Left lung (tissue), 10 donors: ENCODE measurements around the gene SMCR8. TPM values are rescaled to one million over a fixed set of nuclear protein-coding genes. Genes with fewer than 3 reads are reported as not detected.
A peak's percentile ranks its signal among the peaks of the same experiment; 100 is the strongest.

ENCODE experiments used
- ATAC-seq: fragments of 200-7000 bp; cut with Tn5 transposase; one replicate; pipeline ENCODE4 v1.9.1; 2020; ENCODE audit warnings: moderate library complexity
- DNase-seq, 4 donors: peaks; one replicate each; pipeline ENCODE4 v3.0.0-alpha.2; 2013 to 2020
- H3K27ac ChIP-seq, 2 donors: fragments of 200-600 bp; sonication (generic) in 1 of 2; one replicate each; pipeline versions ENCODE4 v1.5.0 to v1.8.0; 2020 to 2021
- H3K27me3 ChIP-seq, 2 donors: fragments of 200-600 bp; sonication (generic) in 1 of 2; one replicate each; pipeline versions ENCODE4 v1.5.0 to v1.8.0; 2020 to 2021
- H3K36me3 ChIP-seq, 2 donors: fragments of 200-600 bp; sonication (generic) in 1 of 2; one replicate each; pipeline versions ENCODE4 v1.5.0 to v1.8.0; 2020 to 2021
- H3K4me1 ChIP-seq, 2 donors: fragments of 200-600 bp; one replicate each; pipeline ENCODE4 v1.8.0; 2021
- H3K4me3 ChIP-seq, 2 donors: fragments of 200-600 bp; sonication (generic) in 1 of 2; one replicate each; pipeline versions ENCODE4 v1.5.0 to v1.8.0; 2020 to 2021; ENCODE audit warnings: mild to moderate bottlenecking in 1 of 2
- H3K9me3 ChIP-seq, 2 donors: fragments of 200-600 bp; sonication (generic) in 1 of 2; one replicate each; pipeline versions ENCODE4 v1.5.0 to v1.8.0; 2020 to 2021
- CTCF ChIP-seq, 2 donors: fragments of 200-600 bp; sonication (generic) in 1 of 2; IDR thresholded peaks; one replicate each; pipeline versions ENCODE4 v1.5.0 to v1.8.0; 2021; ENCODE audit warnings: antibody characterized with exemption in 2 of 2
- intact Hi-C, 2 donors: fragments of 100-400 bp; cut with DNase I; formaldehyde crosslinking; loops; one replicate each; pipeline versions ENCODE4 v1.11.2 to v1.14.2; 2022
- polyA plus RNA-seq, 6 donors: library from polyadenylated mRNA; unstranded; fragments of 120-200 nt; gene quantifications; one replicate each; pipeline ENCODE4 v1.2.1, GENCODE V29; 2013; ENCODE audit not compliant: insufficient read length in 6 of 6
- total RNA-seq, 2 donors: library from RNA; stranded (reverse); fragmentation: NEBNext Ultra II Directional; extraction: Animal tissue kit (Norgen Biotek cat#: 25700); gene quantifications; one replicate each; pipeline ENCODE4 v1.2.1, GENCODE V29; 2021
- donor health status: DM: no; HTN: yes; CAD: no.
- donor health status: DM: no; HTN: no; CAD: no.

SMCR8 gene
- total and polyA plus RNA-seq, 8 donors = 12.0 to 23.4 (median 13.2) TPM

GRCh38 chr17:18318771-18319450 is 3.8 kb downstream of the SMCR8 start:
- Histone ChIP-seq H3K4me1 (peaks cover 39 to 68% of the 10 kb centered on the region in 2 donors), H3K36me3 (peaks cover 0 to 73% of the 10 kb centered on the region in 2 donors), H3K9me3 (no peaks in the 10 kb centered on the region), H3K27ac (no peak overlapping the region), H3K4me3 (peak overlapping the region in 1 of 2 donors; percentile 32), H3K27me3 (no peaks in the 10 kb centered on the region)
- ATAC-seq (no peak), DNase-seq (no peak)
- TF ChIP-seq CTCF (IDR thresholded peaks at IDR 0.05) = no peak
- intact Hi-C loops = no loop called here

DNA sequence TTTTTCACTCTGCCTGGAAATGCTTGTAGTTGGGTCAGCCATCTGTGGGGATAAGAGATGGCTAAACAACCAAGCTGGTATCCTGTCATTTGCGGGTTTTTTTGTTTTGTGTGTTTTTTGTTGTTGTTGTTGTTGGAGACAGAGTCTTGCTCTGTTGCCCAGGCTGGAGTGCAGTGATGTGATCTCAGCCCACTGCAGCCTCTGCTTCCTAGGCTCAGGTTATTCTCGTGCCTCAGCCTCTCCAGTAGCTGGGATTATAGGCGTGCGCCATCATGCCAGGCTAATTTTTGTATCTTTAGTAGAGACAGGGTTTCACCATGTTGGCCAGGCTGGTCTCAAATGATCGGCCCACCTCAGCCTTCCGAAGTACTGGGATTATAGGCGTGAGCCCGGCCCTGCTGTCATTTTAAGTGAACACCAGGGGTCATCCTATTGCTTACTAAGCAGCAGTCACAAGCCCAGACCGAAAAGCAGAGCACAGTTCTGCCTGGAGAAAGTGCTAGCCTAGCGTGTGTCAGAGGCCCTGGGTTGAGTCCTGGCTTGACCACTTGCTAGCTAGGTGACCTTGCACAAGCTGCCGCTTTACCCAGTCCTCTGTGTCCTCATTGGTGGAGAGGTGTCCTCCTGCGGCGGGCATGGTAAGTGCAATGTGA is 4.6 kb downstream of the SMCR8 start:
- intact Hi-C loops = no loop called here
- Histone ChIP-seq H3K36me3 (peaks cover 0 to 81% of the 10 kb centered on the region in 2 donors), H3K4me3 (peak overlapping the region in 1 of 2 donors; percentile 32)

DNA sequence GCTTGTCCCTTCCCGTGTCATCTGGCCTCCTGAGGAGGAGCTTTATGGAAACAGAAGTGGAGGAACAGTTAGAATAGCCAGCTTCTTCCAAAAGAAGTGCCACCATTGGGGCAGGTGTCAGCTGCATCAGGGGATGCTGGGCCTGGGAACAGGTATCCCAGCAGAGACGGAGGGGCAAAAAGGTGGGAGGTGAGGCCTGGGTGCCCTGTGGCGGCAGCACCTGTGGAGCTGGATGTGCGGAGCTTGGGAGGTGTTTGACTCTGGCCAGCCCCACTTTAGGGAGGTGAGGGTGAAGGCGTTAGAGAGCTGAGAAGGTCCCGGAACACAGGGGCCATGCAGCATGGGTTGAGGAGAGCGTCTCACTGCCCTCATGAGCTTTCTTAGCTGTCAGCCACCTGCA is 5.2 kb downstream of the SMCR8 start:
- TF ChIP-seq CTCF (IDR thresholded peaks at IDR 0.05) = no peak
- H3K4me3 ChIP-seq = no peak overlapping the region
- intact Hi-C loops = no loop called here
- DNase-seq (no peak), ATAC-seq (no peak)
- no peaks in the 10 kb centered on the region for H3K9me3 ChIP-seq
- H3K4me1 ChIP-seq = peaks cover 37 to 74% of the 10 kb centered on the region in 2 donors
- H3K27me3 ChIP-seq = no peaks in the 10 kb centered on the region
- no peak overlapping the region for H3K27ac ChIP-seq
- peaks cover 0 to 86% of the 10 kb centered on the region in 2 donors for H3K36me3 ChIP-seq

More for the DNA sequence above, 4.6 kb downstream of the SMCR8 start:
- Histone ChIP-seq H3K27me3 (no peaks in the 10 kb centered on the region), H3K4me1 (peaks cover 37 to 69% of the 10 kb centered on the region in 2 donors), H3K27ac (no peak overlapping the region), H3K9me3 (no peaks in the 10 kb centered on the region)
- TF ChIP-seq CTCF (IDR thresholded peaks at IDR 0.05) = no peak
- DNase-seq = peak in 2 of 4 donors; percentile 18 to 47
- ATAC-seq = peak; percentile 4

DNA sequence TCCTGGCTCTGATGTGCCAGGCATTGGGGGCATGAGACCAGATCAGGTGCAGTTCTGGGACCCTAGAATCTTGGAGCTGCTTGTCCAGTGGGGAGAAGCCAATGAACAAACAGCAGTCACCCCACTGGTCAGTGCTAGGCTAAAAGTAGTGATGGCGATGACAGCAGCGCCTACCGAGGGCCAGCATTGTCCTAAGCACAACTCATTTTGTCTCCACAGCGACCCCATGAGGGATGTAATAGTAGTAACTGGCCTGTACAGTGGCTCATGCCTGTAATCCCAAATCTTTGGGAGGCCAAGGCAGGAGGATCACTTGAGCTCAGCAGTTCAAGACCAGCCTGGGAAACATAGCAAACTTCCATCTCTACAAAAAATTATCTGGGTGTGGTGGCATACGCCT is 6.2 kb downstream of the SMCR8 start:
- Histone ChIP-seq H3K27me3 (no peaks in the 10 kb centered on the region), H3K4me1 (peaks cover 31 to 65% of the 10 kb centered on the region in 2 donors), H3K4me3 (no peak overlapping the region), H3K27ac (no peak overlapping the region), H3K9me3 (no peaks in the 10 kb centered on the region), H3K36me3 (peaks cover 0 to 95% of the 10 kb centered on the region in 2 donors)
- intact Hi-C loops = no loop called here
- no peak for DNase-seq
- no peak for ATAC-seq
- TF ChIP-seq CTCF (IDR thresholded peaks at IDR 0.05) = no peak

DNA sequence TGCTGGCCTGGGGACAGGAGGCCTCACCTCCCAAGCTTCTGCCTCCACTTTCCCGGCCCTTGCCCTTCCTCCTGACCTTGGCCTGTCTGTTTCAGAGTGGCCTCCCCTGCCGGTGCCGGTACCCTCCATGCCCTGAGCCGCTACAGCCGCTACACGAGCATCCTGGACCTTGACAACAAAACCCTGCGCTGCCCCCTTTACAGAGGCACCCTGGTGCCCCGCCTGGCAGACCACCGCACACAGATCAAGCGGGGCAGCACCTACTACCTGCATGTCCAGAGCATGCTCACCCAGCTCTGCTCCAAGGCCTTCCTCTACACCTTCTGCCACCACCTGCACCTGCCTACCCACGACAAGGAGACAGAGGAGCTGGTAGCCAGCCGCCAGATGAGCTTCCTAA is 7.4 kb downstream of the SMCR8 start:
- intact Hi-C loops = no loop called here
- Histone ChIP-seq H3K27me3 (no peaks in the 10 kb centered on the region), H3K27ac (no peak overlapping the region), H3K9me3 (no peaks in the 10 kb centered on the region), H3K36me3 (peaks cover 0 to 95% of the 10 kb centered on the region in 2 donors), H3K4me3 (no peak overlapping the region), H3K4me1 (peaks cover 19 to 53% of the 10 kb centered on the region in 2 donors)
- DNase-seq (no peak), ATAC-seq (no peak)
- no peak for TF ChIP-seq CTCF (IDR thresholded peaks at IDR 0.05)
